SK-MEL-5 (cell line): ENCODE data around the gene VWA3B. TPM values are rescaled to one million over a fixed set of nuclear protein-coding genes. Genes with fewer than 3 reads are reported as not detected.

ENCODE experiments used
- total RNA-seq: library from RNA; depleted of rRNA; stranded (reverse); fragments of >200 nt; shearing (Covaris generic); gene quantifications from 2 replicates; pipeline ENCODE4 v1.2.3, GENCODE V29; 2014; rRNA removed

The VWA3B gene
- total RNA-seq, 1 experiment from 2014 or later: not detected

Other genes starting within 250 kb of the VWA3B start
- 11.6 and 15.2 TPM in 2 replicates for gene TMEM131, start 91.2 kb upstream of the VWA3B start, total RNA-seq